ENCODE data around the gene VPS35. TPM values are rescaled to one million over a fixed set of nuclear protein-coding genes. Genes with fewer than 3 reads are reported as not detected.

The VPS35 gene
- total RNA-seq, 2 donors from 2014 or later = 43.3 to 60.5 TPM

DNA sequence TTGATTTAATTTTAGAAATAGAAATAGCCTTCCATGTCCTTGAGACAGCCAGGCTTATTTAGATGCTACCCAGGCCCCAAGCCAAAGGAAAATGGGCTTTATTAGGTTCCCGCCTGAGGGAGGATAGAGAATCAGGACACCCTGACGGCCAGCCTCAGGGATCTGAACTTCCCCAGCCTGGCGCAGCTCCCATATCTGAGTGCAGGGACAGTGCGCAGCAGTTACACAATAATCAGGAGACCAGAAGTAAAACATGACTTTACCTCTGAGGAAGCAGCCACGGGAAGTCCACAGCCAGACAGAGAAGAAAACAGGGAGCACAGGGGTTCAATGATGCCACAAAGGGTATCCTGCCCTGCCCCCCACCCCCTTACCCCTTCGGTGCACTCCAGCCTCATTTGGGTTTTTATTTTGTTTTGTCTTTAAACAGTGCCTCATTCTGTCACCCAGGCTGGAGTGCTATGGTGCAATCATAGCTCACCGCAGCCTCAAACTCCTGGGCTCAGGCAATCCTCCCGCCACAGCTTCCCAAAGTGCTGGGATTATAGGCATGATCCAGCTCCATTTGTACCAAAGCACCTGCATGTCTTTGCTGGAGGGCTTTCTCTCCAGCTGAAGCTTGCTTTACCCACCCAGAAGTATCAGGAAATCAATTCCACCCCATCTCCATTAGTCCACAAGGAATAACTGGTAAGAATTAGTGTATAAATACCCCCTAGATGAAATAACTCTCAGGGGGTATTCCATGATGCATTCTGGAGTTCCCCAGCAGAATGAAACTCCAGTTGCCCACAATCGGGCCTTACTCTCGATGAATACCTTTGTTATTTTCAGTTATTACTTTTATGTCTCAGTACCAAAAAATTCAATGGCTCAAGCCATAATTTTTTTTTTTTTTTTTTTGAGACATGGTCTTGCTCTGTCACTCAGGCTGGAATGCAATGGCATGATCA, 22.4 kb upstream of the VPS35 start:
- Histone ChIP-seq H3K4me1 (peaks cover 0 to 38% of the 10 kb centered on the region in 2 donors), H3K36me3 (peaks cover 52% of the 10 kb centered on the region), H3K27me3 (no peaks in the 10 kb centered on the region), H3K4me3 (no peak overlapping the region), H3K9me3 (no peaks in the 10 kb centered on the region), H3K27ac (peak overlapping the region; percentile 74 to 76)
- DNase-seq (ENCODE audit: low spot score) = no peak
- TF ChIP-seq, protein P1, sequence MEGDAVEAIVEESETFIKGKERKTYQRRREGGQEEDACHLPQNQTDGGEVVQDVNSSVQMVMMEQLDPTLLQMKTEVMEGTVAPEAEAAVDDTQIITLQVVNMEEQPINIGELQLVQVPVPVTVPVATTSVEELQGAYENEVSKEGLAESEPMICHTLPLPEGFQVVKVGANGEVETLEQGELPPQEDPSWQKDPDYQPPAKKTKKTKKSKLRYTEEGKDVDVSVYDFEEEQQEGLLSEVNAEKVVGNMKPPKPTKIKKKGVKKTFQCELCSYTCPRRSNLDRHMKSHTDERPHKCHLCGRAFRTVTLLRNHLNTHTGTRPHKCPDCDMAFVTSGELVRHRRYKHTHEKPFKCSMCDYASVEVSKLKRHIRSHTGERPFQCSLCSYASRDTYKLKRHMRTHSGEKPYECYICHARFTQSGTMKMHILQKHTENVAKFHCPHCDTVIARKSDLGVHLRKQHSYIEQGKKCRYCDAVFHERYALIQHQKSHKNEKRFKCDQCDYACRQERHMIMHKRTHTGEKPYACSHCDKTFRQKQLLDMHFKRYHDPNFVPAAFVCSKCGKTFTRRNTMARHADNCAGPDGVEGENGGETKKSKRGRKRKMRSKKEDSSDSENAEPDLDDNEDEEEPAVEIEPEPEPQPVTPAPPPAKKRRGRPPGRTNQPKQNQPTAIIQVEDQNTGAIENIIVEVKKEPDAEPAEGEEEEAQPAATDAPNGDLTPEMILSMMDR (IDR thresholded peaks at IDR 0.05) = no peak

DNA sequence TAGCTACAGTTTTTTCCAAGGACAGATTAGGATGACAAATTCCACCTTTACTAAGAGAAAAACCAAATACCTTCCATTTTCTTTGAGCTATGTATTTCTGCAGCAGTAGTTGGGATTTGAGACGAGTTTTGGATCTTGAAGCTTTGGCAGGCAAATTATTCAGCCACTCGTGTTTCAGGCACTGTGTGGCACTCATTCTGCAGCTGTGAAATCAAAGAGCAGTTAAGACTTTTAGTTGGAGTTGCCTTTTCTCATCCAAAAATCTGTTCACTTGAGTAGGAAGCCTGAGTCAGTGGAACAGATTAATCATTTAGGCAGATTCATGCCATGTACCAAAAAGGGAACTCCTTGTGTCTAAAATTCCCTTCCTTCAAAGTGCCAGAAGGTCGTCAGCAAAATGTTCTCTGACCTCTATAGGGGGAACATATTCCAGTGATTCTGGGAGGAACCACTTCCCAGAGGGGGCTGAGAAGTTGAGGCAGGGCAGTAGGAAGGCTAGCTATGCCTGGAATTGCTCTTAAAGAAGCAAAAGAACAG, 20.6 kb upstream of the VPS35 start:
- TF ChIP-seq, protein P1 (IDR thresholded peaks at IDR 0.05) = no peak
- H3K36me3 ChIP-seq = peaks cover 58% of the 10 kb centered on the region

DNA sequence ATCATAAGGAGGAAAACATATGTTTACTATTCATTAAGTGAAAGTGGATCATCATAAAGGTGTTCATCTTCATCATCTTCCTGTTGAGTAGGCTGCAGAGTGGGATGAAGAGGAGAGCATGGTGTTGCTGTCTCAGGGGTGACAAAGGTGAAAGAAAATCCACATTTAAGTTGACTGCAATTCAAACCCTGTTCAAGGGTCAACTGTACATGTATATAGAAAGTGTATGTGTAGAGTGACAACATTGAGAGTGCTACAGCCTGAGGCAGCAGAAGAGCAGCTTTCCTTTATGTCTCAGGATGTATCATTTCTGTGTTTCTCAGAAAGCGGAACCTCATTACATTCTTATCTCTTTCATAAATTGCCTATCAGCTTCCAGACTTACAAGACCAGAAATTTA, 17.7 kb upstream of the VPS35 start:
- Histone ChIP-seq H3K36me3 (peaks cover 74% of the 10 kb centered on the region), H3K4me1 (peaks cover 0 to 5% of the 10 kb centered on the region in 2 donors), H3K27ac (no peak overlapping the region), H3K4me3 (no peak overlapping the region), H3K9me3 (no peaks in the 10 kb centered on the region), H3K27me3 (no peaks in the 10 kb centered on the region)
- TF ChIP-seq, protein P1 (IDR thresholded peaks at IDR 0.05) = no peak
- no peak for DNase-seq (ENCODE audit: low spot score)

More for the DNA sequence above, 20.6 kb upstream of the VPS35 start:
- Histone ChIP-seq H3K27ac (peak overlapping the region in 1 of 2 donors; percentile 76), H3K9me3 (no peaks in the 10 kb centered on the region), H3K4me1 (peaks cover 0 to 28% of the 10 kb centered on the region in 2 donors), H3K4me3 (no peak overlapping the region), H3K27me3 (no peaks in the 10 kb centered on the region)
- DNase-seq (ENCODE audit: low spot score) = no peak

DNA sequence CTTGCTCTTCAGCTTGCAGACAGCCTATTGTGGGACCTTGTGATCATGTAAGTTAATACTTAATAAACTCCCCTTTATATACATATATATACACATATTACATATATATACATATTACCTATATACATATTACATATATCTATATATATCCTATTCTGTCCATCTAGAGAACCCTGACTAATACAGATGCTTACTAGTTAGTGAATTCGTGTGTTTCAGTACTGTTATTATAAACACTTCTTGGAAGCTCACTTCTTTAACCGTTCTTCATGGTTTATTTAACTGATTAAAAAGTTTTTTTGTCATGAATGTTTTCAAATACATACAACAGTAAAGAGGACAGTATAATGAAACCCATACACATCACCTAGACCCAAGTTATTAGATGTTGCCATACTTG, 13.1 kb upstream of the VPS35 start:
- peaks cover 49% of the 10 kb centered on the region for H3K36me3 ChIP-seq

GRCh38 chr16:46701615-46702014, 12.6 kb upstream of the VPS35 start:
- Histone ChIP-seq H3K4me1 (peaks cover 0 to 14% of the 10 kb centered on the region in 2 donors), H3K27ac (no peak overlapping the region), H3K36me3 (peaks cover 45% of the 10 kb centered on the region), H3K27me3 (no peaks in the 10 kb centered on the region), H3K9me3 (no peaks in the 10 kb centered on the region), H3K4me3 (no peak overlapping the region)
- DNase-seq (ENCODE audit: low spot score) = no peak
- TF ChIP-seq, protein P1 (IDR thresholded peaks at IDR 0.05) = no peak

More for the DNA sequence above, 13.1 kb upstream of the VPS35 start:
- TF ChIP-seq, protein P1 (IDR thresholded peaks at IDR 0.05) = no peak
- no peaks in the 10 kb centered on the region for H3K27me3 ChIP-seq
- no peaks in the 10 kb centered on the region for H3K9me3 ChIP-seq
- DNase-seq (ENCODE audit: low spot score) = no peak
- H3K4me1 ChIP-seq = peaks cover 0 to 10% of the 10 kb centered on the region in 2 donors
- no peak overlapping the region for H3K27ac ChIP-seq
- H3K4me3 ChIP-seq = no peak overlapping the region
